Progenitor cell of endocrine pancreas (in vitro differentiated cells): ENCODE measurements around the gene FBXW5. TPM values are rescaled to one million over a fixed set of nuclear protein-coding genes. Genes with fewer than 3 reads are reported as not detected.

Experiments used
- DNase-seq: peaks from one replicate; pipeline ENCODE4 v3.0.0; 2021; ENCODE audit warnings: low spot score; ENCODE audit not compliant: unreplicated experiment
- H3K27ac Mint-ChIP-seq: 2 replicates; pipeline ENCODE4 v1.8.0; 2021; ENCODE audit warnings: mild to moderate bottlenecking, moderate library complexity, mixed read lengths
- H3K27me3 Mint-ChIP-seq: 2 replicates; pipeline ENCODE4 v1.8.0; 2021; ENCODE audit warnings: mixed read lengths
- H3K36me3 Mint-ChIP-seq: 2 replicates; pipeline ENCODE4 v1.8.0; 2022; ENCODE audit warnings: mixed read lengths; ENCODE audit not compliant: insufficient read depth
- H3K4me1 Mint-ChIP-seq: 2 replicates; pipeline ENCODE4 v1.8.0; 2021; ENCODE audit warnings: low read depth, mixed read lengths
- H3K4me3 Mint-ChIP-seq: 2 replicates; pipeline ENCODE4 v1.8.0; 2021; ENCODE audit warnings: low read depth, mild to moderate bottlenecking, moderate library complexity, mixed read lengths
- H3K9me3 Mint-ChIP-seq: 2 replicates; pipeline ENCODE4 v1.8.0; 2021; ENCODE audit warnings: low read depth, mixed read lengths
- CTCF ChIP-seq: fragments of 200-600 bp; sonication (generic); IDR thresholded peaks from one replicate; pipeline ENCODE4 v1.5.0; 2021; ENCODE audit warnings: antibody characterized with exemption, mild to moderate bottlenecking; ENCODE audit not compliant: unreplicated experiment
- total RNA-seq: library from RNA; stranded (reverse); gene quantifications from 2 replicates; pipeline ENCODE4 v1.2.1, GENCODE V29; 2021

The FBXW5 gene
- total RNA-seq, 1 donor from 2014 or later, result 77.3 TPM

GRCh38 chr9:136983167-136983566 is 38.6 kb upstream of the FBXW5 start:
- Mint-ChIP-seq H3K27me3 (peaks cover 13% of the 10 kb centered on the region), H3K27ac (no peak overlapping the region), H3K4me3 (no peak overlapping the region), H3K4me1 (no peaks in the 10 kb centered on the region), H3K36me3 (no peaks in the 10 kb centered on the region), H3K9me3 (no peaks in the 10 kb centered on the region)
- no peak for DNase-seq
- no peak for TF ChIP-seq CTCF

- no peaks in the 10 kb centered on the region for H3K36me3 Mint-ChIP-seq
- no peaks in the 10 kb centered on the region for H3K9me3 Mint-ChIP-seq
- peaks cover 12% of the 10 kb centered on the region for H3K27me3 Mint-ChIP-seq
- no peaks in the 10 kb centered on the region for H3K4me1 Mint-ChIP-seq
- no peak for DNase-seq
- H3K27ac Mint-ChIP-seq, result no peak within 1 kb of the TSS
- no peak within 1 kb of the TSS for H3K4me3 Mint-ChIP-seq
- no peak for TF ChIP-seq CTCF
Observed at GRCh38 chr9:136982232-136983051, 37.9 kb upstream of the FBXW5 start, which contains the start of gene LCNL1. TSS of gene LCNL1 (plus strand) at chr9:136982993. CDS start at chr9:136983587, 594 bp downstream.

GRCh38 chr9:136981588-136982231 is 37.2 kb upstream of the FBXW5 start:
- Mint-ChIP-seq H3K27me3 (peaks cover 17% of the 10 kb centered on the region), H3K4me1 (no peaks in the 10 kb centered on the region), H3K4me3 (no peak overlapping the region), H3K9me3 (no peaks in the 10 kb centered on the region), H3K27ac (no peak overlapping the region), H3K36me3 (no peaks in the 10 kb centered on the region)
- TF ChIP-seq CTCF, result no peak
- DNase-seq, result no peak

GRCh38 chr9:136980669-136981478 is 36.3 kb upstream of the FBXW5 start:
- Mint-ChIP-seq H3K36me3 (no peaks in the 10 kb centered on the region), H3K4me1 (no peaks in the 10 kb centered on the region), H3K27me3 (peaks cover 22% of the 10 kb centered on the region), H3K9me3 (no peaks in the 10 kb centered on the region), H3K27ac (no peak overlapping the region), H3K4me3 (no peak overlapping the region)
- no peak for DNase-seq
- no peak for TF ChIP-seq CTCF
